NAMALWA (cell line): ENCODE results near the gene EVA1A.

Experiments
- DNase-seq: peaks from one replicate; pipeline ENCODE4 v3.0.0-alpha.2; 2015; ENCODE audit warnings: low spot score

The EVA1A gene

DNA sequence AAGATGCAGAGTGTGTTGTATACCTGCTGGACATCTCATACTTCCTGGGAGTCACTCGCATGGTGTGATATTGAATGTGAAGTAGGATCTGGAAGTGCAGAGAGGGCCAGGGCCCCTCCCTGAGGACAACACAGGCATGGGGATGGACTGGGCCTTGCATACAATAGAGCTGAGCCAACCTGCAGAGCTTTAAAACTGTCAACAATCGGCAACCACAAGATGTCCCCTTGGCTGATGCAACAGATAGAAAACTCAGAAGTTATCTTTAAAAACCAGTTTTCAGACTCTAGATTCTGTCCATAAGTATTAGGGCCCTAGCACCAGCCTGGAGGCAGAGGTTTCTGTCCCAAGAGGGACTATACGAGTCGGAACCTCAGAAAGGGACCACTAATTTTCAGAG is 19.7 kb downstream of the EVA1A start:
- DNase-seq, result no peak

DNA sequence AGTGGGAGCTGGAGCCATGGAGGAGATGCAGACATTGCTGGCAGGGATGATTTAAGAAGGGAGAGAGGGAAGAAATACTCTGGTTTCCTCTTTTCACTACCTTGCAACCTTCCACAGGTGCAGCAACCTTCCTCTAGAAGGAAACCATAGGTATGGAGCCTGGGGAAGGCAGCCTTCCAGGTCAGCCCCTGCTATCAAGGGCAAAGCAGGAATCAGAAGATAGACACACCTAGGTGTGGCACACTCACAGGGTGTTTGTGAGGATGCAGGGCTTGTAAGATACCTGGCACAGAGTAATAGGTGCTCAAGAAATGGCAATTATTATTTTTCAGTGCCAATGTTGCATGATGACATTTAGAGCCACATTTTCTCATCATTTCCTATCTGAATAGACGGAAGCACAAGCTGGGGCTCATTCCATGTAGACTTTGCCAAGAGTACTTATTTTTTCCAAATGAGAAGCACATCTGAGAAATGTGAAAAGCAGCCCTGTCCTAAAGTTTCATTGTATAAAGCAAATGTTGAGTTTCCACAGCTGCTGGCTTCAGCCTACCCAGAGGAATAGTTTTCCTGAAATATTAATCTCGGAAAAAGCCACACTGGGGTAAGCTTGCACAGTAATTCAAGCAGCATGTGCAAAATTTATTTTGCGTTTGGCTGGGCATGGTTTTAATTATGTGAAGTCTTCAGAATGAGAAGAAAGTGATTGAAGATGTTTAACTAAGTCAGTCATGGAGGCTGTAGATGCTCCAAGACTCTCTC is 20.6 kb downstream of the EVA1A start:
- no peak for DNase-seq

DNA sequence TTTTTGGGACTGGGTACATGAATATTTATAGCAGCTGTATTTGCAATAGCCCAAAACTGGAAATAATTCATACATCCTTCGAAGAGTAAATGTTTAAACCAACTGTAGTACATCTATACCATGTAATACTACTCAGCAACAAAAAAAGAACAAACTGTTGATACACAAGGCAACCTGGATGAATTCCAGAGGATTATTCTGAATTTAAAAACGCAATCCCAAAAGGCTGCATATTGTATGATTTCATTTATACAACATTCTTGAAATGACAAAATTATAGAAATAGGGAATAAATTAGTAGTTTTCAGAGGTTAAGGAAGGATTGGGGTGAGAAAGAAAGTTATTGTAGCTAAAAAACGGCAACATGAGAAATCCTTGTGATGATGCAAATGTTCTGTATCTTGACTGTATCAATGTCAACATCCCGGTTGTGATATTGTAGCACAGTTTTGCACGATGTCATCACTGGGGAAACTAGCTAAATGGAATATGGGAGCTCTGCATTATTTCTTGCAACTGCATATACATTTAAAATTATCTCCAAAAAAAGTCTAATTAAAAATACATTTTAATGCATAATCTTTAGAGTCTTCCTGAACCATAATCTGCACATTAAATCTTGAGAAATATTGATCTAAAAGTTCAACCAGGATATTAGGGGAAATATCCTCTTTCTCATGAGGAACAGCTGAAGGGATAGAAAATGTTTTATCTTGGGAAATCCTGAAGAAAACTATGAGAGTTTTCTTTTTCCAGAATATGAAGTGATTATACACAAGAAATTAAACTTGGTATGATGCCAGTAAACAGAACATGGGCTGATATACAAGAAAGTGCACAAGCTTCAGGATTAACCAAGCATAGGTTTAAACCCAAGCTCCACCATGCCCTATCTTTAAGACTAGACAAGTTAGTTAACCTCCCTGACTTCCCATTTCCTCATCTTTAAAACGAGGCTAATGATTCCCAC is 21.9 kb downstream of the EVA1A start:
- DNase-seq, result no peak

DNA sequence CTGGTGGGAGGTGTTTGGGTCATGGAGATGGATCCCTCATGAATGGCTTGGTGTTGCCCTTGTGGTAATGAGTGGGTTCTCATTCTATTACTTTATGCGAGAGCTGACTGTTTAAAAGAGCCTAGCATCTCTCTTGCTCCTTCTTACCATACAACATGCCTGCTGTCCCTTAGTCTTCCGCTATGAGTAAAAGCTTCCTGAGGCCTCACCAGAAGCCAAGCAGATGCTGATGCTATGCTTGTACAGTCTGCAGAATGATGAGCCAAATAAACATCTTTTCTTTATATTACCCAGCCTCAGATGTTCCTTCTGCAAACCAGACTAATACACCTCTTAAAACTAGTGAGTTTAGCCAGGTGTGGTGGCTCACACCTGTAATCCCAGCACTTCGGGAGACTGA is 23.1 kb downstream of the EVA1A start:
- no peak for DNase-seq

DNA sequence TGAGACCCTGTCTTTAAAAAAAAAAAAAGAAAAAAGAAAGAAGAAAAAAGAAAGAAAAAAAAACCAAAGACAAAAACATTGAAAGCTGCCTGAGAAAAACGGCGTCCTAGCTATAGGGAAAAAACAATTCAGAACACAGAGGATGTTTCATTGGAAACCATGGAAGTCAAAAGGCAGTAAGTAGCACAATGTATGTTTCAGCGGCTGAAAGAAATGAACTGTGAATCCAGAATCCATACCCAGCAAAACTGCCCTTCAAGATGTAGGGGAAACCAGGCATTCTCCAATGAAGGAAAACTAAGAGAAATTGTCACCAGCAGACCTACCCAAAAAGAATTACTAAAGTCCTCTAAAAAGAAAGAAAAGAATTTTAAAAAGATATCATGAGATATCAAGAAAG is 27.6 kb downstream of the EVA1A start:
- DNase-seq, result no peak

DNA sequence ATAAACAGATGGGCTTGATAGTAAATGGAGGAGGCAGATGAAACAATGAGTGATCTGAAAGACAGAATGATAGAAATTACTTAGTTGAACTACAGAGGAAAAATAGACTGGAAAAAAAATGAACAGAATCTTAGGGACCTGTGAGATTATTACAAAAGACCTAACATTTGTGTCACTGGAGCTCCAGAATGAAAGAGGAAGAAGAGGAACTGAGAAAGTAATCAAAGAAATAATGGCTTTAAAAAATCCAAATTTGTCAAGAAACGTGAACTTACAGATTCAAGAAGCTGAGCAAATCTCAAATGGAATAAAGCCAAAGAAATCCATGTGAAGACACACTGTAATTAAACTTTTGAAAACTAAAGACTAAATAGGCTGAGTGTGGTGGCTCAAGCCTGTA is 28.3 kb downstream of the EVA1A start:
- no peak for DNase-seq

DNA sequence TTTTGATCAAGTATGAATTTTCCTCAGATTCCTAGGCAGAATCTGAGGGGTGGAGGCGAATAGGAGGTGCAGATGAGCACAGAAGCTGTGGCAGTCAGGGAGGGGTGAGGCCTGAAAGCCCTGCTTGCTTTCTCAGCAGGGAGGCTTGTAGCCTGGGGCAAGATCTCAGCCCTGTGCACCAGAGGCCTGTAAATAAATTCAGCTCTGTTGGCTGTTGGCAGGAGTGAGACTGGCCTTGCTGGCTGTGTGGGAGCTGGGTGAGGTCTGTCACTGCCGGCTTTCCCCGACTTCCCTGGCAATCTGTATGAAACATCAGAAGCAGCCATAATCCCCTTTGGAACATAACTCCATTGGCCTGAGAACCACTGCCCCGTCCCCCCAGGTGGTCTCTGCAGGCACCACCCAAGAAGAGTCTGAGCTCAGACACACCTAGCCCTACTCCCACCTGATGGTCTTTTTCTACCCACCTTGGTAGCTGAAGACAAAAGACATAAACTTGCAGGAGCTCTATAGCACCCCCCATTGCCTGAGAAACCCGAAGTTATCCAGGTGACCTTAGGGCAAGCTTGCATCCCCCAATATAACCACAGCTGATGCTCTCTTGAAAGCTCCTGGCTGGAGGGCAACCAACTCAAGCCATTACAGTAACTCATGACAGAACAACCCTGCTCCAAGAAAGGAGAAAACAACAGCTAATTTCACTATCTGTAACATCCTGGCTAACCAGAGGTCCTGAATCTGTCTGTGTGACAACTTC is 32.3 kb downstream of the EVA1A start:
- DNase-seq, result no peak

DNA sequence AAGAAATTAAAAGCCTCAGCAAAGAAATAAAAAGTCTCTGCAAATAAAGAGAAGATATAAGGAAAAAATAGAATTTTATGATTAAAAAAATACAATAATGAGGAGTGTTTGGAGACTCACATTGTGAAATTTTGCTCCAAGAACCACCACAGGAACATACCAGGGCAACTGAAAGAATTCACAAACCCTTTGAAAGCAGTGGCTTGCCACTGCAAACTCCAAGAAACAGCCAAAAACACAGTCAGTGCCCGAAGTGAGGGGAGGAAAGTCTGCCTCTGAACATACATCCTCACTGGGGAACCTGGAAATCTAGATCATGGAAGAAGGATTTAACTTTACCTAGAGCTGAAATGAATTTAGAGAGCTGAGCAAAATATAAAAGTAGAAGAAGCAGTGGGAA is 33.1 kb downstream of the EVA1A start:
- DNase-seq, result no peak

DNA sequence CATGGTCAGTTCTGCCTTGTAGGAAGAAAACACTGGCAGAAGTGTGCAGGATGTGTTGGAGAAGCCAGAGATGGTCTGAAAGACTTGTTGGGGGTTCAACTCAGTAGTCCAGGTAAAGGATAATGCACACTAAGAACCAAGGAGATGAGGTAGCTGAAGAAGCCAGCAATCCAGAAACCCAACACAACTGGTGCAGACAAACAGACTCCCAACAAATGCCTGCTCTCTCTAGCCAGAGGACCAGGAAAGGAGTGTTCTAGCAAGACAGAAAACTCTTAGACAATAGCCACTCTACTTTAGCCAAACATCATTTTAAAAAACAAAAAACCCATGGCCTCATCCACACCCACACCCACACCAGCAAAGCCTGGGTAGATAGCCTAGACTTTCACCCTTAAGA is 33.9 kb downstream of the EVA1A start:
- no peak for DNase-seq

DNA sequence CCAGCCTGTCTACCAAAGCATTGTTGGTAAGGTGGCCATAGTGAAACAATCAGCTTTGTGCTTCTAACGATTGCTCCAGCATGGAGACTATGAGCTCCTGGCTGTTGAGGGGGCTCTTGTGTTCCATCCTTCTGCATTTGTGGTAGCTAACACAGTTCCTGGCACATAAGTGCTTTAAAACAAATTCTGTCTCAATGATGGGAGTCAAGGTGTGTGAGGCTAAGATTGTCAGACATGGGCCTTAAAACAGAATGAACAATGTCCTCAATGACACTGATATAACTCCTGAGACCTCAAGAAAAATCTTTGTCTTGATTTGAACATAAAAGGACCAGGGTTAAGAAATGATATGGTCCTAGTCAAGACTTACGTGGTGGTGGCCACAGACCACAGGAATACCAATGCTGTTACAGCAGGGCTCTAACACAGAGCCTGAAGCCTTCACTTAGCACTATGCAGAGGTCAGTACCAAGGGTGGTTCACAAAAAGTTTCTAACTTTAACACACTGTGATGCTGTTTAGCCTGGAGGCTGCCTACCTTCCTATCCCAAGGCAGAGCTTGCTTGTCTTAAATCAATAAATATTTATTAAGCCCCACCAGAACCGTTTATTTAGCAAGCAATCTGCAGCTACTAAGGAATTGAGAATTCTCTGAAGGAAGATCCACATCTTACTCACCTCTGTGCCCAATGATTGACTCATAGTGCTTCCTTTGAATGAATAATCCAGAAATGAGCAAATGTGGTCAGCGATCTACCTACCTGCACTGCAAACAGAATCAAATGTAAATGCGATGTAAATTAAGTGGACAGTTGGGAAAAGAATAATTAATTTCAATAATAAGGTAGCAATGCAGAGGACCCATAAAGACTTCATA is 35.1 kb downstream of the EVA1A start:
- no peak for DNase-seq

DNA sequence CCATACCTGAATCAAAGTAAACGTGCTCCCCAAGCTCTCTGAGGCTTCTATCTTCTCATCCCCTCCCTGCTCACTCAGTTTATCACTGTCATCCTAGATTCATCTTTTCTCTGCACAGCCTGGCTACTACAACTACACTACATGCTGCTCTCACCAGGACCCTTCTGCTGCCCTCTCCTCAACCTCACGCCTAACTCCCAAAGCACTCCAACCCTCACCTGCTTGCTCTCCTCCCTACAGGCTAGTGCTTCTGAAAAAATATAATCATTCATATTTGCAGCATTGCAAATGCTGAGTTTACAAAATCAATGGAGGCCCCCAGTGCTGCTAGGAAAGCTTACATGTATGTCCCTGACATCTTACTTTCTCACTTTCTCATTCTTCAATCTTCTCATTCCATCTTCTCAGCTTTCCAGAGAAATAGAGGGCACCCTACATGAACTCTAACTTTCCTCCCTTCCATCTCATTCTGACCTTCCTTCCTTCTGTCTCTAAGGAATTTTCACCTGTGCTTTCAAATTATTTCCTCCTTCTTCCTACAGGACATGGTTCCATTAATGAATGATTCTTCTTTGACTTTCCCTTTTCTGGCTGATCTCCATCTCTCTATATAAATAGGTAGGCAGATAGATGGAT is 36.3 kb downstream of the EVA1A start:
- DNase-seq, result no peak

DNA sequence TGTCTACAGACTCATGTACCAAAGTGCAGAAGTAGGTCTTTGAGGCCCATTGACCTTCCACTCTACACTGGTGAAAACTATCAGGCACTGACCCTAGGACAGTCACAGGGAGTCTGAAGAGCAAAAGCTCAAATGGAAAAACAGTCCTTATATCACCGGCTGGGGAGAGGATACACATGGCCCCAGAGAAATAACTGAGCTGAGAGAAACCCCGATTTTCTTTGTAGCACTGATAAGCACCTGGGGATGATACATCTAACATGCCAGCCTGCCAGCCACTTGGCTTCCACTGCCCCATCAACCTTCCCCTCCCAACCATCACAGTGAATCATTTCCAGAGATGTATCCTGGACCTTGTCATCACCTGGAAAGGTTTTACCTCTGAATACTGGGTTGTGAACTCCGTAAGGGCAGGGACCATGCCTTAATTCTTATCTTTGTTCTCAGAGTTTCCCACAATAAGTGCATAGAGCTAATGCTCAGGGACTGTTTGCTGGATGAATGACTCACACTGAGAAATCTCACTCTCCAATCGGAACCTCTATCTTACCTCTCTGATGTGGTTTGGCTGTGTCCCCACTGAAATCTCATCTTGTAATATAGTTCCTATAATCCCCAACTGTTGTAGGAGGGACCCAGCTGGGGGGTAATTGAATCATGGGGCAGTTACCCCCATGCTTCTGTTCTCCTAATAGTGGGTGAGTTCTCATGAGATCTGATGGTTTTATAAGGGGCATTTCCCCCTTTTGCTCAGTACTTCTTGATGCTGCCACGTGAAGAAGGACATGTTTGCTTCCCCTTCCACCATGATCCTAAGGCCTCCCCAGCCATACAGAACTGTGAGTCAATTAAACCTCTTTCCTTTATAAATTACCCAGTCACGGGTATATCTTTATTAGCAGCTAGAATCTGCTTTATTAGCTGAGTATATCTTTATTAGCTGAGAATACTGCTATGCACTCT is 37.1 kb downstream of the EVA1A start:
- DNase-seq, result no peak

DNA sequence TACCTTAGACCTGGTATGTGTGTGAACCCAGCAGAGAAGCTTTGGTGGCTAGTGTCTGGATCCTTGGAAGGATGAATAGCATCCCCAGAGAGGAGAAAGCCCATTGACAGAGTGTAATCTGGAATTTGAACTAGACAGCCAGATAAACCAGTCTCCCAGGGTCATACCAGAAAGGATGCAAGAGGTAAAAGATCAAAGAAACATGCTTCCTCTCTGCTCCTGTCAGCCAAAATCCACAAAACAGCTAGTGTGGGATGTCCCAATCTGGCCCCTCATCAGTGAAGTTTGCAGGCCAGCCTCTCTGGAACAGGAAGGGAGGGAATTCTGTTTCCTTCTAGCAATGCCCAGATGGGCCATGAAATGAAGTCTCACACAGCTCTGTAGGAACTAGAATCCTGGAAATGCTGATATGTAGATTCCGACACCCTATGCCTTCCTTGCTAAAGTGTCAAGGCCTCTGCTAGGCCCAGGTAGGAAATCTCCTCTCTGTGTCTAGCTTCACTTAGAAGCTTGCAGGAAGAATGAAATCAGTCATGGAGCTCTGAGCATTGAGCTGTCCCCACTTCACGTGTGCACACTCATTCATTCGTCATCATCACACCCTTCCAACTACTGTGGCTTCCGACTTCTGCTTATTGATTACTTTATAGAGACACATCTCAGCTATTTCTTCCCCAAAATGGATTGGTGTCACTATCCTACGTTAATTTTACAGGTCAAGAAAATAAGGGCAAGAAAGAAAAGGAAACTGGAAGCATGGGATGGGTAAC is 38.0 kb downstream of the EVA1A start:
- DNase-seq, result no peak

DNA sequence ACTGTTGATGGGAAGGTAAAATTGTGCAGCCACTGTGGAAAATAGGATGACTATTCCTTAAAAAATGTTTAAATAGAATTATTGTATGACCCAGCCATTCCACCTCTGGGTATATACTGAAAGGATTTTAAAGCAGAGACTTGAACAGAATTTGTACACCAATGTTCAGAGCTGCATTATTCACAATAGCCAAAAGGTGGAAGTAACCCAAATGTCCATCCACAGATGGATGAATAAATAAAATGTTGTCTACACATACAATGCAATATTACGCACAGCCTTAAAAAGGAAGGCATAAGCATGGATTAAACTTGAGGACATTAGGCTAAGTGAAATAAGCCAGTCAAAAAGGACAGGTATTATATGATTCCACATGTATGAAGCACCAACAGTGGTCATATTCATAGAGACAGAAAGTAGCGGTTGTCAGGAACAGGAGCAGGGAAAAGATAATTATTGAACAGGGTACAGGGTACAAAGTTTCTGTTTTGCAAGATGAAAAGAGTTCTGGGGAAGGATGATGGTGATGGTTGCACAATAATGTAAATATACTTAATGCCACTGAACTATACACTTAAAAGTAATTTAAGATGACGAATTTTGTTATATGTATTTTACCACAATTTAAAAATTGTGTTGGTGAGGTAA is 39.4 kb downstream of the EVA1A start:
- DNase-seq, result no peak

DNA sequence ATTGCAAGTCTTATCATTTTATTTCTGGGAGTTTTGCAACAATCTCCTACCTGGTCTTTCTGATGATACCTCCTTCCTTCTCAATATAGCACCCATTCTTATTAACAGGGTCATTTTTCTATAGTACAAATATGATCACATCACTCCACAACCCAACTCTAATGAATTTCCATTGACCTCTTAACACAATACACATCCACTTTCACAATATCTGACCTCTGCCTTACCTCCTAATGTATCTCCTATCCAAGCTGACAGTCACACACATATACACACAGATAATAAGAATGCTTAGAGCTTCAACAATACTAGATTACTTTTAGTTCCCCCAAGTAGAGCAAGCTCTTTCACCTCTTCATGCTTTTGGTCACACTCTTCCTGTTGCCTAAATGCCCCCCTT is 40.9 kb downstream of the EVA1A start:
- no peak for DNase-seq

DNA sequence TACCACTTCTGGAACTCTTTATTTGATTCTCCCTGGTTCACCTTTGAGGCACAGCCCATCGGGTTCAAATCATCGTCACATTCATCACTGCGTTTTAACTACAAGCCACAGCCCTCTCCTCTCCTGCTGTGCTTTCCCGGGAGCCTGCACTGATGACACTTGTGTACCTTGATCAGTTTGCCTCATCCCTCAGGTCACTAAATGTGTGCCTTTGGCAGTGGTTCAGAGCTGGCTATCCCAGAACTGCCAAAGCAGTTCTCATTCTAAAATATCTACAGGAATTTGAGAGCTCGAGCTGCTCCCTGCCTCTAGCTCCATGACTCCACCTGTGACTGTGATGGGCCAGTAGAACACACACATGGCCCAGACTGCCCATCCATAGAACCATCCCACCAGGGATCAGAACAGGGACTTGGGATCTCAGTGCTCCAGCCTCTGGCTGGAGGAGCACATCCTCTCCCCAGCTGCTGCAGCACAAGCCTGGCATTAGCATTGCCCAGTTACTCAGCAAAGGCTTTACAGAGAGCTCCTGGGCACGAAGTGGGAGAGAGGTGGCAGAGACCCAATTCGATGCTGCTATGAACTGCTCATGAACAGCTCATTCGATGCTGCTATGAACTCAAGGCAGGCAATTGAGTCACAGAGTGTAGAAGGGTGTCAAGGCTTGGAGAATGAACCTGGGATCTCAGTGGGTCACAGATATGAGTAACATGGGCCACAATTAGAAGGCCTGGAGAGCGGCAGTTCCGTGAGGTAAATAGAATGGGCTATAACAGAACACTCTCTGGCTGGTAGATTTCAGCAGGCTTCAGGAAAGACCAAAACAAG is 41.9 kb downstream of the EVA1A start:
- DNase-seq, result no peak

DNA sequence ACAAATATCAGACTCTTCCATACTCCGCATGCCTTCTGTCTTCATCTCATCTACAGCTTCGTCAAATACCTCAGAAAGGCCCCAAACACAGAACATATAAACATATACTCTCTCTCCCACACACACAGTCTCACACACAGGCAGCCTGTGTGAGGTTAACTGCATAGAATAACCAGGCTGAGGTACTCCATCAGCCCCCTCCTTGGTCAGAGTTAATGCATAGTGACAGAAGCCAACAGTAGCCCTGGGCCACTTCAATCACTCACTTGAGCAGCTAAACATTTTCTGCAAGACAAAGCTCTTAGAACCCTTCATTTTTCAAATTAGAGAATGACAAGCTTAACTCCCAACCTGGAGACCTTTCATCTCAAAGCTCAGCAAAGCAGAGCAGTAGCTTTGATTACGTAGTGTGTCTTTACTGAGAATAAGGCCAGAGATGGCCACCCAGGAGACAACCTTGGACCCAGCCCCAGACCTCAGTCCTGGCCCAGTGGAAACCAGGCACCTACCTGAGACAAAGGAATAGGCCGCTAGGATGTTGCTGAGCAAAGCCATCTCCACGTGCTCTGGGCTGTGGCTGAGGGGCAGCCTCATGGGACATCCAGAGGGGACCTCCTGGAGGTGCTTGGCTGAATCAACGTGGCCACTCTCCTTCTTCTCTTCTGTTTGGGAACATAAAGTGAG is 43.0 kb downstream of the EVA1A start:
- no peak for DNase-seq
